NCI-H2029 (cell line): Measurements from ENCODE around the gene GLRX5.

Experiments used
- DNase-seq: peaks from one replicate; lab custom pipeline; 2025; lab: John Stamatoyannopoulos, UW

GLRX5 gene

DNA sequence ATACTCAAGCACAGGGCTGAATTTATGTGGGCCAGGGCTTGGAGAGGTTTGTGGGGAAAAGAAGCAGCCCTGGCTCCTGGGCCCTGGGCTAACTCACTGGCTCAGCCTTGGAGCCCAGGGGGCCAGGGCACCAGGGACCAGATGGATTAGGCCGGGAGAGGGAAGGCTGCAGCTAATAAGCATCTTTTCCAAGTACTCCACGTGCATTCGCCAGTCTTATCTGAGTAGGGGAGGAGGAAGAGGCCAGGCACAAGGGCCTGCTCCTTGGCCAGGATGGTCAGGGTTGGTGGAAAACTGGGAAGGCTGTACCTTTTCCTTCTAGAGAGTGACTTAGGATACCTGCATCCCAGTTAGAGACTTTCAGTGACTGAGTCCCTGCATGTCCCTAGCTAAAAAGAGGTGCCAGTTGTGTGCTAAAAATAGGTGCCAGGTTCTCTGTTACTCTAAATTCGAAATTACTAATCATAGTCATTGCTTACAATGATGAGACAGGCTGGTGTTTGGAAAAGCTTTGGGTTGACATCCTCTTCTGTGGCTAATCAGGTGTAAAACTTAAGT is 1.3 kb downstream of the GLRX5 start:
- DNase-seq: no peak

DNA sequence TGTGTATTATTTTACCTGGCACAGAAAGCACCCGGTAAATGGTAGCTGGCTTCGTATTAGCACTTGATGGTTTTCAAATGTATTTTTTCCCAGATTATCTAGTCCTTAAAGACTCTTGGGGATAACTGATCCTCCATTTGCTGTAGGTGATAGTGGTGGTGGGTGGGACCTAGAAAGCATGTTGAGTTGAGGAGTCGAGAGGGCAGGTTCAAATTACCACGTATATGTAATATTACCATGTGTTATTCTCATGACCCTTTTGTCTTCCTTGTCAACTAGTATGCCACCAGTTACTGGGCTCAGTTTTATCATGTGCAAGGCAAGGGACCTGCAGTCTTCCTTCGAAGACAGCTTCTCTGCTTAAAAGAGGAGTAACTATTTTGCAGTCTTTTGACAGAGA is 1.8 kb downstream of the GLRX5 start:
- DNase-seq: no peak

DNA sequence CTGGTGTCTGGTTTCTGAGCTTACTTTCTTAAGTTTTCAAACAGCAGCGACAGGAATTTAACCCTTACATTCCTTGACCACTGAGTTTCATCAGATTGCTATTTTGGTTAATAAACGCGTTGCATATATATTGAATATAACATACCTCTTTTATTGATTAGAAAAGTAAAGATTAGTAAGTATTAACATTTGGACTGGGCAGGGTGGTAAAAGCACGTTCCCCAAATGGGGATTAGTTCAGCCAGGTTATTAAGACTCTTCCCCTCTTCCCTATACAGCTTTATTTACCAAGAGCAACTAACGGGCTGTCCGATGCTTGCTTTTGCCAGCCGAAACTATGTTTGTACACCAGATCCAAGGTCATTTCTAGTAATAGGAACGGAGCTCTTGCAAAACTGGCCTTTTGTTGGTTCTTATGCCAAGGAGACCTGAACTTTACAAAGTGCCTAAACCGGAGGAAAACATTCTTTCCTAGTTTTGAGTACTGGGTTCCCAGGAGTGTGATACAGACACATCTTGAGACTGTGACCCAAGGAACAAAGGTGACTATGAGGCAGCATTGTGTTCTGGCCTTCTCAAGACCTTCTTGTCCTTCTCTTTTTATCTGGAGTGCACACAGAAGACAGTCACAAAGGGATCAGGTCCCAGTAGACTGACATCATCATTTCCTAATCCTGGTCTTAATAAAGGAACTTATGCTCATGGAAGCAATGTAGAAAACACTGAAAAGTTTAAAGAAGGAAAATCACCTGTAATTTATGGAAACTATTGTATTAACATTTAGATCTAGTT is 2.6 kb downstream of the GLRX5 start:
- DNase-seq: no peak

DNA sequence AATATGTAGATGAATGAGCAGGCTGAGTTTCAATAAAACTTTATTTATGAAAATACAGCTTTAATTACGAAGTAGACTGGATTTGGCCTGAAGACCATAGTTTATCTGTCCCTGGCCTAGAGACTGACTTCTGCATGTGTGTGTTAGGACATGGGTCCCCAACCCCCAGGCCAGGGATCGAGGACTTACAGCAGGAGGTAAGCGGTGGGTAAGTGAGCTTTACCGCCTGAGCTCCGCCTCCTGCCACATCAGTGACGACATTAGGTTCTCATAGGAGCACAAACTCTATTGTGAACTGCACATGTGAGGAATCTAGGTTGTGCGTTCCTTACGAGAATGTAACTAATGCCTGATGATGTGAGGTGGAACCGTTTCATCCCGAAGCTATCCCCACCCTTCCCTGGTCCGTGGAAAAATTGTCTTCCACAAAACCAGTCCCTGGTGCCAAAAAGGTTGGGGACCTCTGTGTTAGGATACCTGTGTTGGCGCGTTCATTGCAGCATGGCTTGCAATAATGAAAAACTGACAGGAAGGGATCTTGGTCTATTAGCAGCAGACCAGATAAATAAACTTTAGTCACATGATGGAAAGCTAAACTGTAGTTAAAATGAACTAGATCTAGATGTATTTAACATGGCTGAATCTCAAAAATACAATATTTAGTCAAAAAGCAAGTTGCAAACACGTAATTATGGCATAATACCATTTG is 4.1 kb downstream of the GLRX5 start:
- no peak for DNase-seq

DNA sequence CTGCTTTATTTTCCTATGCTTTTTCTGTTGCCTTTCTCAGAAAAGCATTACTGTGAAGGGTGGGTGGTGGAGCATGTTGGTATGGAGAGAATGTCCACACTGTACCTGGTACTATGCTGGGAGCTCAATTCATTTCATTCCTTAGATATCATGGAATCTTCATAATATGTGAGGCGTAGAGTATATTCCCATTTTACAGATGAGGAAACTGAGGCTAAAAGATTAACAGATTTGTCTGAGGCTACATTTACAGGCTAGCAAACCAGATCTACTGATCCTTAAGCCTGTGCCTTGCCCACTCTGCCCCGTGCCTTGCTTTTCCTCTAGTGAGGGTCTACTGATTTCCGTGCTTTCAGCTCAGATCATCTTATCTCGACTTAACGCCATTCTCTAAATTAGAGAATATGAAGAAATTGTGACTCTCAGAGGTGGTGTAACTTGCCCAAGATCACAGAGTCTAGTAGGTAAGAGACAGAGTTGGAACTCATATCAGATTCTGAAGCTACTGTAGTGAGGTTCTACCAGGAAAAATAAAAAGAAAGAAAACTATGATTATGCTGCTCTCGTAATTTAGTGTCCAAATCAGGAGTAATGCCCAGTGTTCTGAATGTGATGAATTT is 5.5 kb downstream of the GLRX5 start:
- DNase-seq: no peak

DNA sequence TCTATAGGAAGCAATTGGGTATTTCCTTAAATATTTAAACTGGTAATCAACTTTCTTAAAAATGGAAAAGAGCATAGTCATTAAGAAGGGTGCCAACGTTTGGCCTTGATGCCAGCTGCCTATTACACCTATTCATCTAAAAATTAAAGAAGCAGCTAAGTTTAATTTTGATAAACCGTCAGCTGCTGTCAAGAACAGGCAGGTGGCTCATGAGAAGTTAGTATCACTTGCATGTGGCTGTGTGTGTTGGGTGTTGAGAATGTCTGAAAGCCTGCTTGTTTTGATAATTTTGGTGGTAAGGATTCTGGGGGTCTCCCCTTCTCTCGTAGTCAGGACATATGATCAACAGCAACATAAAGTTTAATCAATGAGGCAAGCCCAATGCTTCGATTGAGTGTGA is 6.5 kb downstream of the GLRX5 start:
- DNase-seq: no peak

DNA sequence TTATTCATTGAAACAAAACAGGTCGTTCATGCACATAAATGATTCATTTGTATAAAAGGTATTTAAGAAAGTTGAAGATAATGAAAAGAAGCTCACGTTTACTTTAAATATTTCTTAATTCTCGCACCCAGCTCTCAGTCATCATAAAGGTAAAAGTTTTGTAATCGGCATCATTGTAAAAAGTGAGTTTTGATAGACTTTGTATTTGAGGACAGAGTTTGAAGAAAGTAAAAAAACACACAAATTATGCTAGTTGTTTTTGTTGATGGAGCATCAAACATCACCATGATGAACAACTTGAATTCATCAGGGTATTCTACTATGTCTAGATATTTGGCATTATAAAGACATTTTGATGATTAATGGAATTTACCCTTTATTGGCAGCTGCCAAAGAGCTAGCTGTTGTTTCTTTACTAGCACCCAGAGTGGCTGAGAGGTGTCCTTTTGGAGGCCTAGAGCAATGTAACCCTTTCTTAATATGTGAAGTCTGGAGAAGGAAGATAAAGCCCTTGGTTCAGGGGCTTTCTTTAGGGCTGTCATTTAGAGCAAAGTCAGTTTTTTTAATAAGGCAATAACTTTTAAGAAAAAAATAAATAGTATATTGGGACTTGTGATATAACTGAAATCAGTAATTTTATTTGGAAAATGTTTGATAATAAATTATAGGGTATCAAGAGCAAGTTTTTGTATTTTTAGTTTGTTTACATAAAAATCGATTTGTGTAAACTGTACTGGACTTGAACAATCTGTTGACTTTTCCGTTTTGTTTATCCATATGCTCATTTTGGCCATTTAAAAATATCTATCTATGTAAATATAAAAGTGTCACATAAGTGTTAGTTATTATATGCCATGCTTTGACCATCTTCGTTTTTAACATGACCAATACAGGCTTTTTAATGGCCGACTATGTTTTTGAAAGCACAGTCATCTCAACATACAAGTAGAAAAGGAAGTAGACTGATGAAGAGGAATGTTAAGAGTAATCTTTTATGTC is 7.4 kb downstream of the GLRX5 start:
- DNase-seq: no peak

DNA sequence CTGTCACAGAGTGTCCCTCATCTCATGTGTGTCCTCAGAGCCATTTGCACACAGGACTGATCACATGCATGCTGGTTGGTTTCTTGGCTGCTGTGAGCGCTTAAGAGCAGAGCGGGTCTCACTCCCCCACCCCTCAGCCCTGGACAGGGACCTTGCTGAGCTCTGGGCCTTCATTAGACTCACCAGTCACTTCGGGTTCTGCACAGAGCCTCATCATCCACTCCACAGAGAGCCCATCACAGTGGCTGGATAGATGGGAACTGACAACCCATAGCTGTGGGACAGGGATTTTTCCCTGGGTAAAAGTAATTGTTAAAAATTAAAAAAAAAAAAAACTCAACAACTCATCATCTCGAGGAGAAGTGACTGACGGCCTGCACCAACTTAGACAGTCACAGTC is 8.2 kb downstream of the GLRX5 start:
- DNase-seq: no peak

DNA sequence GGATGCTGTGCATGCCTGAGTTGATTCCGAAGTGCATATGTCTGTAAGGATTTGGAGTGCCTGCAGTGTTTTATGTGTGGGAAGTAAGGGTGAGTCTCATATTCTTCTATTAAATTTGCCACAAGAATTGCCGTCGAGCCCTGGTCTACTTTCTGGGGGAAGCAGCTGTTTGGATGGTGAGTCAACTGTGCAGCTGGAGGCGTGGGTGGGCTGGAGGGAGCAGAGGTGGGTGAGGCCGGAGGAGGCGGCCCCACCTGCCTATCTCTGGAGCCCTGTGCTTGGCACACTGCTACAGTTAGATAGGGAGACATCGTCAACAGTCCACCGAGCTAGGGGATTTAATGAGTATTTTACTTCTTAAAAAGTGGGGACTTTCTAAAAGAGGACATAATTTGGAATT is 9.7 kb downstream of the GLRX5 start:
- no peak for DNase-seq

DNA sequence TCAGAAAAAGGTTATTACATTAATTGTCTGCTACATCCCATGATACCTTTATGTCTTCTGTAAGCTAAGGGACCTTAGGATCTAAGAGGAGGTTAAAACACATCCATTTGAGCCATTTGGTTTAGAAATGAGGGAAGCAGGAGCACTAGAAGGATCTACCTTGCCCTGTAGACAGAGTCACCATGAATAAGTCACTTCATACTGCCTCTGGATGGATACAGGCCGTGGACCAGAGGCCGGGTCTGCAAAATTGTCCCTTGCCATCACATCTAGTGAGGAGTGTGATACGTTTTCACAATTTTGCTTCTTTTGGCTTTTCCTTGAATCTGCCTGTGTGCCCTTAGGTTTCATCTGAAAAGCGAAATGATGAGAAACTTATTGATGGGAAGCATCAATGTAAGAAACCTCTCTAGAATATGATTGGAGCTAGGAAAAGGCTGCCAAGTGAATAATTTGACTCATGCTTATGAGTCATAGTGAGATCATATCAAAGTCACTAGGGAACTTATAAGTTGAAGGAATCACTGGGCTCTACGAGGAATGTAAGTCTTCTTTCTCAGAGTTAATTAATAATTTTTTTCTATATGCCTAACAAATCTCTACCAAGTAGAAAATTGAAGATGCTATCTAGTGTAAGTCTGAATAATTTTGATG is 10.8 kb downstream of the GLRX5 start:
- no peak for DNase-seq

DNA sequence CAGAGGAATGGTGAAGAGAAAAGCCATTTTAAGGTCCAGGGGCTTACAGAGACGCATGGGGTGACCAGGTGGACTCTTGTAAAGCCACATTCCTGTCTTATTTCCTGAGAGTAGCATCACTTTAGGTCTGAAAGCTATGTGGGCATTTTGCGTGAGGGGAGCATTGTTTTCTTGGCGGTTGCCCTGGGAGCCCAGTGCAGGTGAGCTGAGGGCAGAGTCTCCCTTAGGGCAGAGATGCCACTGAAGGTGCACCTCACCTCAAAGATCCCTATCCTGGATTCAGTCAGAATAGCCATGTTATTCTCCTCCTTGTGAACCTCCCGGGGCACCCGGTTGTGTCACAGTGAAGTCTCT is 12.4 kb downstream of the GLRX5 start:
- no peak for DNase-seq

DNA sequence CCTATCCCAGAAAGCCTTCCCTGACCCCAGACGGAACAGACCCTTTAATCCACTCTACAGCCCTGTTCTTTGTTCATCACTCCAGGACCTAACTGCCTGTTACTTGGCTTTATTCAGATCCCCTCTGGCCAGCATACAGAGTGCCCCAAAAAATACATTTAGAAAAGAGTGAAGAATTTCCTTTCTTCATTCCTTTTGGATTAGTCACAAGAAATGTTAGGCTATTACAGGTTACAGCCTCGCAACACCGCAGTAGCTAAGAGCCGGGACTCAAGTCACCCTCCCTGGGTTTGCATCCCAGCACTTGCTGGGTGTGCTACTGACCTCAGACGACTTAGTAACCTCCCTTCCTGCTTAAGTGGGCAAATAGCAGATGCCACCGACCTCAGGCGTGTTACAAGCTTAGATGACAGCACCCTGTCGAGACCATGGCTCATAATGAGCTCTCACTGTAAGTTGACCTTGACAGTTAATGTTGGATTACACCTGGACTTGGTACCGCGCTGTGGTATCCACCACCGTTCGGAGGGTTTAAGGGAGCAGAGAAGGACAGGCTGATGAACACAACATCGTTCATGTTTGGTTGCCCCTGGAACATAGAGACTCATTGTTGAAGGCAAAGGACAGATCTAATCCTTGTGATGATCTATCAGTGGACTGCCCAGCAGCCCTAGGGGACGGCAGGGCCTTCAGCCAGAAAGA is 12.9 kb downstream of the GLRX5 start:
- no peak for DNase-seq

DNA sequence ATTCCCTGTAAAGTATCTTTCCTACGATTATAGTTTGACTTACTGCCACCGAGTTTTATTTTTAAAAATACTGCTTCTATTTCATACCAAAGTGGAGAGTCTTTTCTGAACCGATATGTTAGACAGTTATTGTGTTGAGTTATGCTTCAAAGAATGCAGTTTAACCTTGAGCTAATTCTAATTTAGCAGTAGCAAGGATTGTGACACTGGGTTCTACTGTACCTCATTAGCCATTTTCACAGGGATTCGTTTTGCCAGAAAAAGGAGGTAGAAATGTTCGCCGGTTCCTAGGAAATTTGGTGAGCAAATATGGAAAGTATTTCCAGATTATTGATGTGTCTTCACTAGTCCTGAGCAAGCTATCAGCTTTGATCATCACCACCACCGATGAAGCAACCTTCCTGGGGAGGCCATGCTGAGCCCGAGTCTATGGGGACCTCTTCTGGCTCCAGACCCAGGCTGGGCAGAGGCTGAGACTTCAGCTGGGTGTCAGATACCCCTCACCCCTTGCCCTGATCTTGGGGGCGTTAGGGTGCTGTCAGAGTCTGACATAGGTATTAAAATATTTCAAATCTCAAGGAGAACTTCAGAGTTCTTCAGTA is 13.6 kb downstream of the GLRX5 start:
- DNase-seq: no peak

DNA sequence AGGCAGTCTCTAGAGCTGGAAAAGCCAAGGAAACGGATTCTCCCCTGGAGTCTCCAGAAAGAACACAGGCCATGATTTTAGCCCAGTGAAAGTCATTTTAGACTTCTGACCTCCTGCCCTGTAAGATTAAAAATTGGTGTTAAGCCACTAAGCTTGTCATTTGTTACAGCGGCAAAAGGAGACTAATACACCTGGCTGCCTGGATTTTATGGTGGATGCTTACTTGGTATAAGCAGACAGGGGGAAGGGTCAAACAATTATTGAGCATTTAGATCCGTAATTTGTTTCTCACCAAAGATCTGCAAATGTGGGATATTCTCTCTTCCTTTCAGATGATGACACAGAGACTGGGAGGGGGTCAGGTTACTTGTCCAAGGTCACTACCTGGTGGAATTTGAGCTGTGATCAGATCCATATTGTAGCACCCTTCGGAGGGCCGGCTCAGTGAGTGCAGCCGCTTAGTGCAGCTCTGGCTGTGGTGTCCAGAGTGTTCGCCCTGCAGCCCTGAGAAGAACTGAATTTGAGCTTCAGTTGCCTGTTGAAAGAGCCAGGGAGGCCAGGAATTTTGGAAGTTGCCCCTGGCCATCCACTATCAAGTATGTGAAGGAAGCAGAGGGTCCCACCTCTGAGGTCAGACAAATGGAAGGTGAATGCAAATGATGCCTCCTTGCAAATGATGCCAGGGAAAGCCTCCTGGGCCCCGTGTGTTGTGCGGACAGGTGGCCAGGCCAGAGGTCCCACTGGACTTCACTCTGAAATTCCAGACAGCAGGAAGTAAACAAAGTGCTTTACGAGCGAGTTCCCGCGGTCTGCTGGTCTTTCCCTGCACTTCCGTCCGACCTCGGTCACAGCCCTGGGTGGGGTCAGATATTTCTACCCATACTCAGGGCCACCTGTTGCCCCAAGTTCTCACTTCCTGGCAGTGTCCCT is 15.1 kb downstream of the GLRX5 start:
- no peak for DNase-seq

DNA sequence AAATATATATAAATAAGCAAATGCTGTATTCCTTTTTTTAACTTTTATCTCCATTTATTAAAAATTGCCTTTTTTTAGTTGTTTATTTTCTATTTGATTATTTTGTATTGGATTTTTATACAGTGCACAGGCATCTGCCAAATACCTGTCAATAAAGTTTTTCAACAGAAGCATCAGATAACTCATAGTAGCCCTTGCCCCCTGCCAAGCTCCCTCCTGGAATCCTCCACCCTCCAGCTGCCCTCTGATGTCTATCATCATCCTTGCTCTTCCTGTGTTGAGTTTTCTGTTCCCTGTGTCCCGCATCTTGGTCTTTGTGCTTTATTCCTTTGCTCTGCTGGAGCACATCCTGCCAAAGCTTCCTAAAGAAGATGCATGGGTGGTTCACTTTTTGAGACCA is 16.6 kb downstream of the GLRX5 start:
- no peak for DNase-seq

DNA sequence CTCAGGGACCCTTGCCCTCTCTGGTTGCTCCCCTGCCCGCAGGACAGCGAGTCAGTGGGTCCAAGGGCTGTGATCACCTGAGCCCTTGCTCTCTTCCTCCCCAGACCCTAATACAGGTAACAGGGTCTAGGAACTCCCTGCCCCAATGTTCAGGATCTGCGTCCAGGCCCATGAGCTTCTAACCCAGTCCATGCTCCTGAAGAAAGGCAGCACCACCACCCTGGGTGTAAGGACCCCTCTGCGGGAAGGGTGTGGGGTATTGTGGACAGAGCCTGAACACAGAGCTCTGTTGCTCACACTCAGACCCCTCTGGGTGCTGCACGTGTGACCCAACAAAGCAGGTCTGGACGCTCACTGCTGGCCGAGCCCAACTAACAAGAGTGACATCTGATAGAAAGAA is 18.3 kb downstream of the GLRX5 start:
- no peak for DNase-seq

DNA sequence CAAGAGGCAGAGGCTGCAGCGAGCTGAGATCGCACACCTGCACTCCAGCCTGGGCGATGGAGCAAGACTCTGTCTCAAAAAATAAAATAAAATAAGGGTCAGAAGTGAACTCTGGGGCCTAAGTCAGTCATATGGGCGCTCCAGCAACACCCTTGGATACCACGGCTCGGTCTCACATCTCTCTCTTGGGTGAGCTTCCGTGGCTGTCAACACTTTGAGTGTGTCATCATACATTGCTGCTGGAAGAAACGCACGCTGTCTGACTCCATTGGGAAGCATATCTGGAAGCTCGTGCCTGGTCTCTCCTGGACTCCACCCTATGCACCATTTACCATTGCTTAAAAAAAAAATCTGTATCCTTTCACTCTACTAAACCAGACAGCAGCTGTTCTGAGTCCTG is 20.2 kb downstream of the GLRX5 start:
- DNase-seq: no peak

DNA sequence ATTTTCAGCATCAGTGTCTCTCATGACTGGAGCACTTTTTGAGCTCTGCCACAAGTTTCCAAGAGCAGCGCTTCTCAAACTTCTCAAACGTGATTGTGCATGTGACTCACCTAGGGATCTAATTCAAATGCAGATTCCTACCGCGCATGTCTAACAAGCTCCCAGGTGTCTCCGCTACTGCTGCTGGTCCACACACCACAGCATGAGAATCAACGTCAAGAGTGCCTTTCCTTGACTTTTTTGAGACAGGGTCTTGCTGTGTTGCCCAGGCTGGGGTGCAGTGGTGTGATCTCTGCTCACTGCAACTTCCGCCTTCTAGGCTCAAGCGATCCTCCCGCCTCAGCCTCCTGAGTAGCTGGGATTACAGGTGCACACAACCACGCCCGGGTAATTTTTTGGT is 22.4 kb downstream of the GLRX5 start:
- DNase-seq: no peak

DNA sequence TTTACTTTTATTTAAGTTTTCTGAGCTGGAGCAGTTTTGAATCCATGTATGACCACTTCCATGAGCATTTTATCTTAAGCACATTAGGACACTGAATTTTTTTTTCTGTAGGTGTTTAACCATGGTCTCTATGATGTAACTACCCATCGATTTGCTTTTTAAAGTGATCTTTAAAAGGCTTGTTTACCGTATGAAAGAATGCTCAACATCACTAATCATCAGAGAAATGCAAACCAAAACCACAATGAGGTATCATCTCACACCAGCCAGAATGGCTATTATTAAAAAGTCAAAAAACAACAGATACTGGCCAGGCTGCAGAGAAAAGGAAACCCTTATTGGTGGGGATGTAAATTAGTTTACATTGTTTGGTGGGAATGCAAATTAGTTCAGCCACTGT is 23.0 kb downstream of the GLRX5 start:
- no peak for DNase-seq
